HepG2 (cell line): ENCODE results near the gene SUMO1. TPM values are rescaled to one million over a fixed set of nuclear protein-coding genes. Genes with fewer than 3 reads are reported as not detected.

Source experiments
- ATAC-seq: fragments of 200-7000 bp; cut with Tn5 transposase; 3 replicates; pipeline ENCODE4 v1.9.1; 2020; ENCODE audit warnings: mild to moderate bottlenecking, moderate library complexity
- BruUV-seq: library from RNA; stranded (reverse); fragments of 400-500 nt; replicated peaks from 2 replicates; lab custom pipeline; 2021; lab: Mats Ljungman, UMichigan
- CTCF ChIA-PET: fragments of 300-600 bp; formaldehyde crosslinking; extraction: SDS; loops from one replicate; lab custom pipeline; 2021; ENCODE audit warnings: low total read pairs, inconsistent platforms, low intra/inter-chr PET ratio; lab: Yijun Ruan, JAX
- POLR2A ChIA-PET: fragments of 350-600 bp; sonication (Branson Sonifier 250); formaldehyde crosslinking; loops from one replicate; lab custom pipeline; 2020; ENCODE audit warnings: antibody characterized with exemption, inconsistent platforms; lab: Yijun Ruan, JAX
- DNase-seq: peaks from one replicate; pipeline ENCODE4 v3.0.0-alpha.2; 2015; ENCODE audit warnings: low spot score
- FAIRE-seq: peaks from 3 replicates; lab custom pipeline; 2011; peaks lifted over from hg19 to GRCh38; lab: Jason Lieb, UNC
- H2AFZ ChIP-seq: one replicate; pipeline ENCODE4 v1.6.1; 2011; ENCODE audit warnings: low read length, inconsistent platforms
- H3K27ac ChIP-seq: fragments of 300-600 bp; 3 replicates; pipeline ENCODE4 v1.8.0; 2011; ENCODE audit warnings: mixed run types, mild to moderate bottlenecking, mixed read lengths, low read length, inconsistent platforms; ENCODE audit not compliant: insufficient read depth; ENCODE audit errors: extremely low read length
- H3K27me3 ChIP-seq, 2 experiments: fragments of 200-600 bp in 1 of 2; 2 replicates in 1 of 2; 3 replicates in 1 of 2; pipeline versions ENCODE4 v1.6.0 to v1.8.0; 2011; ENCODE audit warnings: low read length in 2 of 2, mild to moderate bottlenecking in 2 of 2, moderate library complexity in 2 of 2, inconsistent platforms in 1 of 2; ENCODE audit not compliant: insufficient read depth in 2 of 2, control insufficient read depth in 1 of 2
- H3K36me3 ChIP-seq, 2 experiments: fragments of 200-600 bp in 1 of 2; replicated peaks in 1 of 2; 2 replicates in 1 of 2; 3 replicates in 1 of 2; pipeline versions ENCODE4 v1.5.1 to v1.8.0; 2011; ENCODE audit warnings: low read length in 2 of 2, inconsistent platforms in 1 of 2; ENCODE audit not compliant: insufficient read depth in 2 of 2, control insufficient read depth in 1 of 2
- H3K4me1 ChIP-seq: 2 replicates; pipeline ENCODE4 v1.5.1; 2012; ENCODE audit warnings: low read length, inconsistent platforms; ENCODE audit not compliant: insufficient read depth
- H3K4me2 ChIP-seq: 2 replicates; pipeline ENCODE4 v1.6.0; 2011; ENCODE audit warnings: low read depth, low read length, inconsistent platforms
- H3K4me3 ChIP-seq, 3 experiments: fragments of 200-600 bp in 1 of 3; sonication (generic), shearing (Covaris generic) in 1 of 3; replicated peaks in 1 of 3; 2 replicates each; pipeline ENCODE4 v1.5.1; 2011 to 2016; ENCODE audit warnings: low read length in 3 of 3, inconsistent platforms in 2 of 3, low read depth in 2 of 3, mild to moderate bottlenecking in 2 of 3, control low read depth in 1 of 3, mixed read lengths in 1 of 3; ENCODE audit not compliant: insufficient read depth in 1 of 3
- H3K79me2 ChIP-seq: one replicate; pipeline ENCODE4 v1.6.1; 2011; ENCODE audit warnings: low read length, inconsistent platforms; ENCODE audit not compliant: insufficient read depth
- H3K9ac ChIP-seq: 2 replicates; pipeline ENCODE4 v1.6.0; 2011; ENCODE audit warnings: mild to moderate bottlenecking, low read depth, low read length, inconsistent platforms; ENCODE audit not compliant: insufficient read depth
- H3K9me3 ChIP-seq: 2 replicates; pipeline ENCODE4 v1.5.1; 2012; ENCODE audit warnings: mild to moderate bottlenecking, low read length
- H4K20me1 ChIP-seq: 2 replicates; pipeline ENCODE4 v1.6.0; 2011; ENCODE audit warnings: inconsistent platforms, mild to moderate bottlenecking, low read length, moderate library complexity; ENCODE audit not compliant: insufficient read depth
- BATF2 ChIP-seq: sonication (generic); formaldehyde crosslinking; IDR thresholded peaks from 2 replicates; pipeline ENCODE4 v1.8.0; 2022; ENCODE audit warnings: mild to moderate bottlenecking, missing genetic modification reagents, moderate library complexity
- HDAC2 ChIP-seq: sonication (generic); formaldehyde crosslinking; IDR thresholded peaks from 2 replicates; pipeline ENCODE4 v1.4.0; 2020; ENCODE audit warnings: missing genetic modification reagents
- HHEX ChIP-seq: IDR thresholded peaks from 2 replicates; pipeline ENCODE4 v1.6.1; 2016; ENCODE audit warnings: control low read depth
- KMT2B ChIP-seq: IDR thresholded peaks from 2 replicates; pipeline ENCODE4 v1.6.1; 2016; ENCODE audit warnings: missing genetic modification reagents, missing compliant biosample characterization
- MAFK ChIP-seq, 2 experiments: IDR thresholded peaks in 1 of 2; conservative IDR thresholded peaks in 1 of 2; 2 replicates each; pipeline ENCODE4 v1.6.1; 2011; ENCODE audit warnings: improper control_type of control experiment in 2 of 2, low read length in 2 of 2
- MAZ ChIP-seq, 2 experiments: sonication (generic) in 1 of 2; formaldehyde crosslinking in 1 of 2; IDR thresholded peaks; 2 replicates each; pipeline versions ENCODE4 v1.5.0 to v1.6.1; 2012 to 2020; ENCODE audit warnings: low read depth in 2 of 2, mild to moderate bottlenecking in 2 of 2, borderline replicate concordance in 1 of 2, improper control_type of control experiment in 1 of 2, low read length in 1 of 2, missing genetic modification reagents in 1 of 2, moderate library complexity in 1 of 2
- MYC ChIP-seq: sonication (generic); formaldehyde crosslinking; IDR thresholded peaks from 2 replicates; pipeline ENCODE4 v1.9.0; 2021; ENCODE audit warnings: missing genetic modification reagents, borderline replicate concordance
- NFATC3 ChIP-seq: sonication (generic); formaldehyde crosslinking; IDR thresholded peaks from 2 replicates; pipeline ENCODE4 v1.5.1; 2020; ENCODE audit warnings: mild to moderate bottlenecking, missing genetic modification reagents
- PHF8 ChIP-seq: sonication (generic); formaldehyde crosslinking; IDR thresholded peaks from 2 replicates; pipeline ENCODE4 v1.5.0; 2020; ENCODE audit warnings: missing genetic modification reagents
- SMAD1 ChIP-seq: sonication (generic); formaldehyde crosslinking; IDR thresholded peaks from 2 replicates; pipeline ENCODE4 v1.4.0; 2020; ENCODE audit warnings: missing genetic modification reagents, low read depth, mild to moderate bottlenecking, borderline replicate concordance
- SSRP1 ChIP-seq: IDR thresholded peaks from 2 replicates; pipeline ENCODE4 v1.6.1; 2016; ENCODE audit warnings: control low read depth
- ZBTB3 ChIP-seq: sonication (generic); formaldehyde crosslinking; IDR thresholded peaks from 2 replicates; pipeline ENCODE4 v1.4.0; 2020; ENCODE audit warnings: low read depth, mild to moderate bottlenecking, moderate library complexity, missing genetic modification reagents, borderline replicate concordance
- ZFY ChIP-seq: sonication (generic); formaldehyde crosslinking; IDR thresholded peaks from 2 replicates; pipeline ENCODE4 v1.4.0; 2020; ENCODE audit warnings: missing genetic modification reagents
- ZNF180 ChIP-seq: sonication (generic); formaldehyde crosslinking; IDR thresholded peaks from 2 replicates; pipeline ENCODE4 v1.4.0; 2020; ENCODE audit warnings: low read depth, missing genetic modification reagents, borderline replicate concordance
- ZNF546 ChIP-seq: sonication (generic); formaldehyde crosslinking; conservative IDR thresholded peaks from 2 replicates; pipeline ENCODE4 v1.8.1; 2023; ENCODE audit warnings: mild to moderate bottlenecking, missing genetic modification reagents
- ZNF816 ChIP-seq: sonication (generic); formaldehyde crosslinking; IDR thresholded peaks from 2 replicates; pipeline ENCODE4 v1.8.0; 2022; ENCODE audit warnings: missing genetic modification reagents, mild to moderate bottlenecking, borderline replicate concordance
- WGBS: methylation state at CpG from one replicate; pipeline ENCODE4 v1.1.6; 2017; ENCODE audit warnings: low lambda C conversion rate; 5-methylcytosine and 5-hydroxymethylcytosine counted together
- in situ Hi-C: cut with HindIII; loops from 2 replicates; pipeline ENCODE4 v1.10.0; 2017; ENCODE audit warnings: low pct_unique_long_range_greater_than_20kb; ENCODE audit not compliant: extremely low pct_ligation_motif_present
- intact Hi-C: fragments of 100-400 bp; cut with micrococcal nuclease; formaldehyde crosslinking; loops from one replicate; pipeline ENCODE4 v1.10.0; 2022; ENCODE audit not compliant: unreplicated experiment
- polyA plus RNA-seq, 8 experiments: library from polyadenylated mRNA; depleted of rRNA in 3 of 8; stranded (reverse) in 7 of 8; unstranded in 1 of 8; fragments of >200 nt; fragmentation: Illumina TruSeq in 4 of 8; extraction: Trizol in 4 of 8; gene quantifications; 2 replicates each; pipeline versions ENCODE4 v1.2.1 to v1.2.3, GENCODE V29; 2011 to 2016; ENCODE audit warnings: low read depth in 4 of 8, missing spikeins in 1 of 8, mixed read lengths in 1 of 8; ENCODE audit not compliant: insufficient read depth in 1 of 8
- total RNA-seq, 5 experiments: library from RNA; depleted of rRNA; stranded (reverse); fragments of >200 nt; fragmentation: Illumina TruSeq; extraction: Trizol; gene quantifications; 2 replicates each; pipeline ENCODE4 v1.2.3, GENCODE V29; 2016; ENCODE audit warnings: low read depth in 1 of 5
- TF ChIP-seq, protein P1 (sequence below): IDR thresholded peaks from 2 replicates; pipeline ENCODE4 v1.6.1; 2012; ENCODE audit warnings: low read length, improper control_type of control experiment
- TF ChIP-seq, protein P2 (sequence below): IDR thresholded peaks from 2 replicates; pipeline ENCODE4 v1.6.1; 2016; ENCODE audit warnings: low read depth, borderline replicate concordance
- TF ChIP-seq, protein P3 (sequence below): IDR thresholded peaks from 2 replicates; pipeline ENCODE4 v1.6.1; 2016; ENCODE audit warnings: control low read depth

The SUMO1 gene
- total and polyA plus RNA-seq, 2 of the 13 experiments (the other 11 are each of a cell fraction or from before 2014, with no cell fraction given) = 101 to 173 TPM

DNA sequence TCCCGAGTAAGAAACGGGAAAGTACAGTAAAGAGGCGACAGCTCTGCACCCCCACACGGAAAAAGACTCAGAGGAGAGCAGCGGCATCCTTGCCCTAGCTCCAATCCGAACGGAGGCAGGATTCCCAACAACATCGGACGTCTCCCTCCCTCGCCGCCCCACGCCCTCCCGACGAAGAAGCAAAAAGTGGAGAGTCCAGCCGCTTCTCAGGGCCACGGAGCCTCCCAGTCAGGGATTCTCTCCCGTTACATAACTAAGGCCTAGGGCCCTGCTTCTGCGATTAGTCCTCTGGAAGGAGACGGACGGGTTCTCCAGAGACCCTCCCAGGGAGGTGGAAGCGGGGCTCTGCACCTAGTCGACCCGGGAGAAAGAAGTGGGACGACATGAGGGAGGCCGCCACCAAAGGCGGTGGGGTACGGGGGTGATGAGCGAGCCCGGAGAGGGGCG, 587 bp downstream of the SUMO1 start (continued):
- TF ChIP-seq ZNF546 (CRISPR knock-in tag) (0 out of 2 replicates have a peak, but pooled peaks have one; percentile 3), MAZ (IDR thresholded peaks at IDR 0.05; ENCODE audit: borderline replicate concordance, low read depth, low read length) (peak; percentile 33; the same call in 1 of the 2 replicates), MAZ (CRISPR knock-in tag; IDR thresholded peaks at IDR 0.05; ENCODE audit: low read depth) (no peak), HDAC2 (CRISPR knock-in tag) (0 out of 2 replicates have a peak, but pooled peaks have one; percentile 15), MAFK (conservative IDR thresholded peaks at IDR 0.05 in 1 of 2, IDR thresholded peaks at IDR 0.05 in 1 of 2; ENCODE audit: low read length in 2 of 2) (no peak), SMAD1 (CRISPR knock-in tag) (0 out of 2 replicates have a peak, but pooled peaks have one; percentile 7), NFATC3 (CRISPR knock-in tag) (0 out of 2 replicates have a peak, but pooled peaks have one; percentile 43)
- TF ChIP-seq, protein P1, sequence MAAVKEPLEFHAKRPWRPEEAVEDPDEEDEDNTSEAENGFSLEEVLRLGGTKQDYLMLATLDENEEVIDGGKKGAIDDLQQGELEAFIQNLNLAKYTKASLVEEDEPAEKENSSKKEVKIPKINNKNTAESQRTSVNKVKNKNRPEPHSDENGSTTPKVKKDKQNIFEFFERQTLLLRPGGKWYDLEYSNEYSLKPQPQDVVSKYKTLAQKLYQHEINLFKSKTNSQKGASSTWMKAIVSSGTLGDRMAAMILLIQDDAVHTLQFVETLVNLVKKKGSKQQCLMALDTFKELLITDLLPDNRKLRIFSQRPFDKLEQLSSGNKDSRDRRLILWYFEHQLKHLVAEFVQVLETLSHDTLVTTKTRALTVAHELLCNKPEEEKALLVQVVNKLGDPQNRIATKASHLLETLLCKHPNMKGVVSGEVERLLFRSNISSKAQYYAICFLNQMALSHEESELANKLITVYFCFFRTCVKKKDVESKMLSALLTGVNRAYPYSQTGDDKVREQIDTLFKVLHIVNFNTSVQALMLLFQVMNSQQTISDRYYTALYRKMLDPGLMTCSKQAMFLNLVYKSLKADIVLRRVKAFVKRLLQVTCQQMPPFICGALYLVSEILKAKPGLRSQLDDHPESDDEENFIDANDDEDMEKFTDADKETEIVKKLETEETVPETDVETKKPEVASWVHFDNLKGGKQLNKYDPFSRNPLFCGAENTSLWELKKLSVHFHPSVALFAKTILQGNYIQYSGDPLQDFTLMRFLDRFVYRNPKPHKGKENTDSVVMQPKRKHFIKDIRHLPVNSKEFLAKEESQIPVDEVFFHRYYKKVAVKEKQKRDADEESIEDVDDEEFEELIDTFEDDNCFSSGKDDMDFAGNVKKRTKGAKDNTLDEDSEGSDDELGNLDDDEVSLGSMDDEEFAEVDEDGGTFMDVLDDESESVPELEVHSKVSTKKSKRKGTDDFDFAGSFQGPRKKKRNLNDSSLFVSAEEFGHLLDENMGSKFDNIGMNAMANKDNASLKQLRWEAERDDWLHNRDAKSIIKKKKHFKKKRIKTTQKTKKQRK = no peak

- in situ Hi-C loops (no loop called here), intact Hi-C loops (no loop called here)
- Histone ChIP-seq H3K79me2 (peaks cover 82% of the 10 kb centered on the region), H3K4me3 (no peak overlapping the region), H4K20me1 (peaks cover 33% of the 10 kb centered on the region), H3K27ac (no peak overlapping the region), H3K9ac (no peak overlapping the region), H3K4me1 (no peaks in the 10 kb centered on the region), H3K9me3 (no peaks in the 10 kb centered on the region), H2AFZ (no peak overlapping the region), H3K36me3 (peaks cover 7 to 41% of the 10 kb centered on the region in 2 experiments), H3K27me3 (no peaks in the 10 kb centered on the region), H3K4me2 (no peak overlapping the region)
- no peak for DNase-seq
- TSS peak; percentile 17 for BruUV-seq
- 93% methylated on average over 1 of the region's 1 CpG for WGBS
- no peak for ATAC-seq
- ChIA-PET CTCF (no interaction called here), POLR2A (no interaction called here)
- no peak for FAIRE-seq
- no peak for TF ChIP-seq KMT2B (CRISPR knock-in tag)
- no peak for TF ChIP-seq MYC (CRISPR knock-in tag)
- TF ChIP-seq BATF2 (CRISPR knock-in tag) = no peak
- TF ChIP-seq, protein P2, sequence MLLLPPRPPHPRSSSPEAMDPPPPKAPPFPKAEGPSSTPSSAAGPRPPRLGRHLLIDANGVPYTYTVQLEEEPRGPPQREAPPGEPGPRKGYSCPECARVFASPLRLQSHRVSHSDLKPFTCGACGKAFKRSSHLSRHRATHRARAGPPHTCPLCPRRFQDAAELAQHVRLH (CRISPR knock-in tag) = no peak
- no peak for TF ChIP-seq ZBTB3 (CRISPR knock-in tag)
- TF ChIP-seq HHEX (CRISPR knock-in tag) = no peak
- no peak for TF ChIP-seq ZNF180 (CRISPR knock-in tag)
- no peak for TF ChIP-seq SSRP1 (CRISPR knock-in tag)
- no peak for TF ChIP-seq PHF8 (CRISPR knock-in tag)
- TF ChIP-seq ZNF816 (CRISPR knock-in tag) = no peak
- TF ChIP-seq, protein P3, sequence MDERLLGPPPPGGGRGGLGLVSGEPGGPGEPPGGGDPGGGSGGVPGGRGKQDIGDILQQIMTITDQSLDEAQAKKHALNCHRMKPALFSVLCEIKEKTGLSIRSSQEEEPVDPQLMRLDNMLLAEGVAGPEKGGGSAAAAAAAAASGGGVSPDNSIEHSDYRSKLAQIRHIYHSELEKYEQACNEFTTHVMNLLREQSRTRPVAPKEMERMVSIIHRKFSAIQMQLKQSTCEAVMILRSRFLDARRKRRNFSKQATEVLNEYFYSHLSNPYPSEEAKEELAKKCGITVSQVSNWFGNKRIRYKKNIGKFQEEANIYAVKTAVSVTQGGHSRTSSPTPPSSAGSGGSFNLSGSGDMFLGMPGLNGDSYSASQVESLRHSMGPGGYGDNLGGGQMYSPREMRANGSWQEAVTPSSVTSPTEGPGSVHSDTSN = no peak
- no peak for TF ChIP-seq ZFY (CRISPR knock-in tag)
These were observed 16.5 kb downstream of the SUMO1 start for GRCh38 chr2:202221873-202222272.
